Activated naive CD4-positive, alpha-beta T cell treated with anti-CD3 and anti-CD28 coated beads for 36 hours (primary cell): ENCODE results near the gene SGK1. TPM values are rescaled to one million over a fixed set of nuclear protein-coding genes. Genes with fewer than 3 reads are reported as not detected.

Experiments used
- CTCF ChIA-PET: fragments of 350-600 bp; sonication (Branson Sonifier 250); formaldehyde crosslinking; loops from one replicate; lab custom pipeline; 2021; ENCODE audit warnings: antibody characterized with exemption; lab: Charles Lee
- DNase-seq: peaks from one replicate; pipeline ENCODE4 v3.0.0-alpha.2; 2020
- H3K27ac Mint-ChIP-seq: one replicate; pipeline ENCODE4 v1.8.0; 2021; ENCODE audit warnings: mild to moderate bottlenecking, mixed read lengths
- H3K27me3 Mint-ChIP-seq: one replicate; pipeline ENCODE4 v1.8.0; 2021; ENCODE audit warnings: low read depth, mixed read lengths
- H3K36me3 Mint-ChIP-seq: one replicate; pipeline ENCODE4 v1.8.0; 2021; ENCODE audit warnings: low read depth, mixed read lengths
- H3K4me1 Mint-ChIP-seq: one replicate; pipeline ENCODE4 v1.8.0; 2021; ENCODE audit warnings: low read depth, mixed read lengths
- H3K4me3 Mint-ChIP-seq: one replicate; pipeline ENCODE4 v1.8.0; 2021; ENCODE audit warnings: mild to moderate bottlenecking, moderate library complexity, mixed read lengths
- H3K9me3 Mint-ChIP-seq: one replicate; pipeline ENCODE4 v1.8.0; 2021; ENCODE audit warnings: mixed read lengths
- intact Hi-C: fragments of 100-400 bp; cut with micrococcal nuclease; formaldehyde crosslinking; loops from one replicate; pipeline ENCODE4 v1.15.1; 2023
- total RNA-seq, 2 experiments: library from RNA; stranded (reverse); gene quantifications; one replicate each; pipeline ENCODE4 v1.2.3, GENCODE V29; 2021

SGK1 gene
- total RNA-seq, 2 experiments from 2014 or later, result 202 to 208 TPM

DNA sequence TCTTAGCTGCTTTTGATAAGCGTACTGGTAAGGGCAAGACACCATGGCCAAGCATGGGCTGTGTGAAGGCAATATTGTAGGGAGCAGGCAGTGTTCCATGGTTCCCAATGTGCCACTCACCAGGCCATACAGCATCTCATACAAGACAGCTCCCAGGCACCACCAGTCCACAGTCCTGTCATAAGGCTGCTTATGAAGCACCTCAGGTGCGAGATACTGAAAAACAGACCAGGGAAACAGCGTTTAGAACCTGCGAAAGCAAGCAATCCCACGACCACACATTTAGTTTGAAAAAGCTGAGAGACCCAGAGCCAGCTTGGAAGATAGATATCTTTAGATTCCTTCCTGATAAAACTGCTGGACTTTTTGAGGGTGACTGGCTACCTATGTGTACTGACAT lies 146.4 kb downstream of the SGK1 start:
- Mint-ChIP-seq H3K4me3 (peak overlapping the region; percentile 97), H3K27ac (peak overlapping the region; percentile 97), H3K4me1 (peaks cover 46% of the 10 kb centered on the region), H3K27me3 (no peaks in the 10 kb centered on the region), H3K9me3 (no peaks in the 10 kb centered on the region), H3K36me3 (peaks cover 67% of the 10 kb centered on the region)
- intact Hi-C loops, result loop anchor here (5.0 kb wide), 1 partner anchor 219 kb away; the partner anchor contains the start of gene TBPL1
- DNase-seq, result no peak
- CTCF ChIA-PET, result interaction anchor here (0.7 to 2.3 kb wide), 3 partner anchors 14 to 652 kb away, joined by 3 to 10 read pairs (median 8); no protein-coding TSS in a partner anchor

DNA sequence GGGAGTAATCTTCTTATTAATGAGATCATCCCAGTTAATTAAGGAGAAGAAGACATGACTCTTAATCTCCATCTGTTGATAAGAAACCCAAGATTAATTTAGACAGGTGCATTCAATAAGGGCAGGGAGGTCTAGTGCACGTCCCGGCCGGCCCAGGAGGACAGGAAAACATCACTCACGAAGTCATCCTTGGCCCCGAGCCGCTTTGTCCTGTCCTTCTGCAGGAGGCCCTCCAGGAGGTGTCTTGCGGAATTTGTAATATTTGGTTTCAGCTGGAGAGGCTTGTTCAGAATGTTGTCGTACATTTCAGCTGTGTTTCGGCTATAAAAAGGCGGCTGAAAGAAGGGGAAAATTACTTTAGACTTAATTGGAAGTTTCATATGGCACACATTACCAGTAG lies 147.1 kb downstream of the SGK1 start:
- no peaks in the 10 kb centered on the region for H3K27me3 Mint-ChIP-seq
- intact Hi-C loops, result loop anchor here (5.0 kb wide), 1 partner anchor 219 kb away; the partner anchor contains the start of gene TBPL1
- peaks cover 64% of the 10 kb centered on the region for H3K36me3 Mint-ChIP-seq
- DNase-seq, result no peak
- CTCF ChIA-PET, result interaction anchor here (1.7 to 2.3 kb wide), 2 partner anchors 13 to 470 kb away, joined by 8 to 10 read pairs; no protein-coding TSS in a partner anchor
- H3K4me1 Mint-ChIP-seq, result peaks cover 42% of the 10 kb centered on the region
- H3K4me3 Mint-ChIP-seq, result peak overlapping the region; percentile 97
- H3K27ac Mint-ChIP-seq, result peak overlapping the region; percentile 97
- no peaks in the 10 kb centered on the region for H3K9me3 Mint-ChIP-seq

DNA sequence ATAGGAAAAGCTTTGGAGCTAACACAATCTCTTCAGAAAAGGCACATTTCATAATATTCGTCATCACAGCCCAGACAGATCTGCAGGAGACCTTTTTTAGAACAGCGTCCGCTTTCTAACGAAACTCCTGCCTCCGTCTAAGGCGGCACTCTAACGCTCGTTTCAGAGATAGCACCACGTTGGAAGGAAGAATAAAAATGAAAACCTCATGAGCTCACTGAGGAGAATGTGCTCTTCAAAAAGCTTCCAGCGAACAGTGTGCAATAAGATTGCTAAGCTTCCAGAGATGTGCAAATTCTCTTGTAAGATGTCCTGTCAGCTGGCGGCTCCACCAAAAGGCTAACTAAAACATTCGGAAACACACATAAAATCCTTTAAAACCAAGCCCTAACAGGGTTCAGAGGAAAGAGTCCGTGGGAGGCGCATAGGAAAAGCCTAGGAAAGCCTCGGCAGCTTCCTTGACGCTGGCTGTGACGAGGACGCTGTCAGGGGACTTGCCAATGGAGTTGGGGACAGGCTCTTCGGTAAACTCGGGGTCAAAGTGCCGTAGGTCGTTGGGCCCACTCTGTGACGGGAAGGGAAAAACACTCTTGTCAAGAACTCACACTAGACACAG lies 147.9 kb downstream of the SGK1 start:
- peak overlapping the region; percentile 70 for H3K27ac Mint-ChIP-seq

DNA sequence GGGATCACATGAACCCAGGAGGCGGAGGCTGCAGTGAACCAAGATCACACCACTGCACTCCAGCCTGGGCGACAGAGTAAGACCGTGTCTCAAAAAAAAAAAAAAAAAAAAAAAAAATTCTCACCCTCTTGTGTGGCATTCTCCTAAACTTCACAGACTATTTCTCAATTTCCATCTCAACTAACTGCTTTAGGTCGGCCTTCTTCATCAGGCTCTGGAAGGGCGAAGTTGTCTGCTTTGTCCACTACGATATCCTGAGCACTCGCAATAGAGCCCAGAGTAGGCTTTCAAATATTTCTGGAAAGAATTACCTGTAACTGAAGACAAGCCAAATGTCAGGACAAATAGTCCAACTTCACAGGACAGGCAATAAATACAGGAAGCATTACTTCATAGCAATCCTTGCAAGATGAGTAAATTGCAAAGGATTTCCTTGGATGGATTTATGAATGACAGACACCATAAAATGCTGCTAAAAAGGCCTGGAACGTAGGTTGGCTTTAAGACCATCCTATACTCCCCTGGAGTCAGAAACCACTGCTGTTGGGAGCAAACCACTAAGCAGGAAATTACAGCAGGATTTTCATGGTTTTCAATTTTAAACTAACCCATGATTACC lies 149.2 kb downstream of the SGK1 start:
- intact Hi-C loops, result no loop called here
- H3K27ac Mint-ChIP-seq, result peak overlapping the region; percentile 0
- peaks cover 52% of the 10 kb centered on the region for H3K36me3 Mint-ChIP-seq
- H3K27me3 Mint-ChIP-seq, result no peaks in the 10 kb centered on the region
- H3K4me3 Mint-ChIP-seq, result peak overlapping the region; percentile 5
- CTCF ChIA-PET, result interaction anchor here (1.3 kb wide), 1 partner anchor 472 kb away, joined by 8 read pairs; no protein-coding TSS in a partner anchor
- H3K4me1 Mint-ChIP-seq, result peaks cover 37% of the 10 kb centered on the region
- DNase-seq, result no peak
- no peaks in the 10 kb centered on the region for H3K9me3 Mint-ChIP-seq

More for the DNA sequence above, 147.9 kb downstream of the SGK1 start:
- no peaks in the 10 kb centered on the region for H3K9me3 Mint-ChIP-seq
- peaks cover 39% of the 10 kb centered on the region for H3K4me1 Mint-ChIP-seq
- H3K27me3 Mint-ChIP-seq, result no peaks in the 10 kb centered on the region
- intact Hi-C loops, result loop anchor here (5.0 kb wide), 1 partner anchor 218 kb away; the partner anchor contains the start of gene TBPL1
- CTCF ChIA-PET, result interaction anchor here (2.3 kb wide), 1 partner anchor 471 kb away, joined by 8 read pairs; no protein-coding TSS in a partner anchor
- no peak for DNase-seq
- H3K36me3 Mint-ChIP-seq, result peaks cover 62% of the 10 kb centered on the region
- H3K4me3 Mint-ChIP-seq, result peak overlapping the region; percentile 97

DNA sequence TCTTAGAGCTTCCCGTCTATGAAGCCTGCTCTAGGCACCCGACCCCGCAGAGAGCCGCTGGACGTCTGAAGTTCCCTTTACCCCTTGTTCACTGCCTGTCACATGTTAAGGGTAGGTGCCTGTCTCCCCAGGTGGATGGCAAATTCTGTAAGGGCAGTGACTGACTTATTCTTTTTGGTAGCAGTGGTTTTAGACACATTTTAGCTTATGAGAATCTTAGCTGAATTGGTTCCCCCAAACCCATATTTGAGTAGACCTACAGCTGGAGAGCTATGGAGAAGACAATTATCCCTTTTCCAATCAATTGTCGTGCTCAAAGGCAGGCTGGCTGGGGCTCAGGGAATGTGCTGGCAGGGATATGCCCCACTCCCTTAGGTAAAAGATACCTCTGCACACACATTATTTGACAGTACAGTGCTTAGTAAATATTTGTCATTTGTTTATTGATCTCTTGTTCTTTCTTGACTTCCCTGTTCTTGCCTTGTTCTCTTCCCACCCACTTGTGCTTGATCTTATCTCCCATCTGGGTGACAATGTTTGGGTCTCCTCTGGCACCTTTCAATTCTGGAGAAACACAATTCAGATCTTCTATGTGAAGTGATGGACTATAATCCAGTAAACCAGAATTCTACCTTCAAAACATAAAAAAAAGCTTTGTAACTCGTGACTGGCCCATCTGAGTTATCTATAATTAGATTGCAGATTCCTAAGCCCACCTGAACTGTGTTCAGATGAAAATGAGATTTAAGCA lies 151.2 kb downstream of the SGK1 start:
- Mint-ChIP-seq H3K4me3 (no peak overlapping the region), H3K36me3 (peaks cover 32% of the 10 kb centered on the region), H3K27me3 (no peaks in the 10 kb centered on the region), H3K9me3 (no peaks in the 10 kb centered on the region), H3K4me1 (peaks cover 22% of the 10 kb centered on the region), H3K27ac (no peak overlapping the region)
- intact Hi-C loops, result no loop called here
- CTCF ChIA-PET, result interaction anchor here (0.8 to 1.6 kb wide), 5 partner anchors 10 to 774 kb away, joined by 3 to 8 read pairs (median 3); no protein-coding TSS in a partner anchor
- no peak for DNase-seq

DNA sequence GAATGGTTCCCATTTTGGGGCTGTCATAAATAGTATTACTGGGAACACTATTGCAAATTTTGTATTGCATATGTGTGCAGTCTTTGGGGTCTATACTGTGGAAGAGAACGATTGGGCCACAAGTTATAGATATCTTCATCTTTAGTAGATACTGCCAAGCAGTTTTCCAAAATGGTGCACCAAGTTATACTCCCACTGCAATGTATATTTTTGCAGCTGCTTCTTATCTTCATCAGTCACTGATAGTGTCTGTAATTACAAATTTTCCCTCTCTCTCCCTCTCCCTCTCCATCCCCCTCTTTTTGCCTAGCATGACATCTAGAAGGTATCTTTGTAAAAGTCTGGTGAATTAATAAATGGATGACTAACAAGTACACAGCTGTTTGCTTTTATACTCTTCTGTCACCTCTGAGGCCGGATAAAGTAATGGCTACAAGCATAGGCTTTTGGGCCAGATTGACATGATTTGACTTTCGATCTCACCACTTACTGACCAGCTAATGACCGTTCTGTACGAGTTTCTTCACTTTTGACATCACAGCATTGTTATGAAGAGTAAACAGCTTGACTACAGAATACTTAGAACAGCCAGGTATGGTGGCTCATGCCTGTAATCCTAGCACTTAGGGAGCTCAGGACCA lies 152.2 kb downstream of the SGK1 start:
- H3K4me1 Mint-ChIP-seq, result peaks cover 16% of the 10 kb centered on the region

DNA sequence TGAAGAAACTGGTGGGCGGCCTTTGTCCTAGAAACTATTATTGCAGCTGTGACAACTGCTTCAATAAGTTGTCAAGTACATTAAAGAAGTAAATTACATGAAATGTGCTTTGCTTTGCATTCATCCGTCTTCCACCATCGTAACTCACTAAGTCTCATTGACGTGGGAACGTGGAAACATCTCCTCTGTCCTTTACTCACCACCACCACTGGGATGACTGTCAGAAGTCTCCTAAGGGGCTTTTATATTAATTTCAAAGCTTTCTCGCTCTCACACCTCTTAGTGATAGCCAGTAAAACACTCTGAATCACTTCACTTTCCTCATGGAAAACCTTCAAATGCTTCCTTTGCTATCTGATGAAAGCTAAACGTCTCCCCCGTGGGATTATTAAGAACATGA lies 153.6 kb downstream of the SGK1 start:
- H3K4me1 Mint-ChIP-seq, result peaks cover 4% of the 10 kb centered on the region
- CTCF ChIA-PET, result interaction anchor here (1.0 to 2.9 kb wide), 2 partner anchors 8 to 10 kb away, joined by 4 to 7 read pairs; no protein-coding TSS in a partner anchor
- H3K4me3 Mint-ChIP-seq, result no peak overlapping the region
- intact Hi-C loops, result no loop called here
- H3K36me3 Mint-ChIP-seq, result peaks cover 10% of the 10 kb centered on the region
- no peak for DNase-seq
- H3K27ac Mint-ChIP-seq, result no peak overlapping the region
- no peaks in the 10 kb centered on the region for H3K27me3 Mint-ChIP-seq
- no peaks in the 10 kb centered on the region for H3K9me3 Mint-ChIP-seq

More for the DNA sequence above, 152.2 kb downstream of the SGK1 start:
- DNase-seq, result no peak
- no peaks in the 10 kb centered on the region for H3K27me3 Mint-ChIP-seq
- H3K27ac Mint-ChIP-seq, result no peak overlapping the region
- intact Hi-C loops, result no loop called here
- H3K9me3 Mint-ChIP-seq, result no peaks in the 10 kb centered on the region
- no peak overlapping the region for H3K4me3 Mint-ChIP-seq
- CTCF ChIA-PET, result interaction anchor here (0.6 to 2.9 kb wide), 6 partner anchors 8 to 659 kb away, joined by 3 to 8 read pairs (median 4); no protein-coding TSS in a partner anchor
- peaks cover 22% of the 10 kb centered on the region for H3K36me3 Mint-ChIP-seq

DNA sequence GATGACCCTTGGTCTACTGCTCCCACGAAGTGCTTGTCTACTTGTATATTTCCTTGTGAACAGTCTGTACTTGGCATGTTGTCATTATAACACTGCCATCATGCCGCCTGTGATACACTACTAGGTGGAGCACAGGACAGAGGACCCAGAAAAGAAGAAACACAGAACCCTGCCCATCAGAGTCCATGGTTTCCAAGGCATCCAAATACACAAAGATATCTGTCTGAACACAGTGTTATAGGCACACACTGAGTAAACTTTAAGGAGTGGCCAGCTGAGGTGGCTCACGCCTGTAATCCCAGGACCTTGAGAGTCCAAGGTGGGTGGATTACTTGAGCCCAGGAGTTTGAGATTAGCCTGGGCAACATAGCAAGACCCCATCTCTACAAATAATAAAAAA lies 155.0 kb downstream of the SGK1 start:
- DNase-seq, result no peak
- intact Hi-C loops, result no loop called here
- no peaks in the 10 kb centered on the region for H3K9me3 Mint-ChIP-seq
- CTCF ChIA-PET, result interaction anchor here (1.0 kb wide), 1 partner anchor 778 kb away, joined by 3 read pairs; no protein-coding TSS in a partner anchor
- H3K27ac Mint-ChIP-seq, result no peak overlapping the region
- H3K36me3 Mint-ChIP-seq, result peaks cover 2% of the 10 kb centered on the region
- no peak overlapping the region for H3K4me3 Mint-ChIP-seq
- H3K27me3 Mint-ChIP-seq, result no peaks in the 10 kb centered on the region
- H3K4me1 Mint-ChIP-seq, result peaks cover 4% of the 10 kb centered on the region

DNA sequence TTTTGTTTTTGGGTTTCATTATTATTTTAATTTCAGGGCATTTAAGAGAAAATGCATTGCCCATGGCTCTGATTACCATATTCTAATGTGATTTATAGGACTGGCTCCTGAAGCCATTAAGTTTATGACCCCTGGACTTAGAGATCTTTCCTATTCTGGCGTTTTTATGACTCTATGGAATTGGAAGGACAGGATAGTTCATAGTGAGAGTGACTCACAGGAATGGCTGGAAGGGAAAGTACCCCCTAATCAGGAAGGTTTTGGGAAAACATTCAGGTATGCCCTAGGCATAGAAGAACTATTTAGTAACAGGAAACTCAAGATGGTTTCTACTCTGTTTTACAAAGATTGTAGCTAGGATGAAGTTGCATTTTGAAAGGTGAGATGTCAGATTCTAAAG lies 156.9 kb downstream of the SGK1 start:
- Mint-ChIP-seq H3K36me3 (no peaks in the 10 kb centered on the region), H3K9me3 (no peaks in the 10 kb centered on the region), H3K4me3 (no peak overlapping the region), H3K27ac (no peak overlapping the region), H3K27me3 (no peaks in the 10 kb centered on the region), H3K4me1 (peaks cover 4% of the 10 kb centered on the region)
- intact Hi-C loops, result no loop called here
- DNase-seq, result no peak
- CTCF ChIA-PET, result no interaction called here

DNA sequence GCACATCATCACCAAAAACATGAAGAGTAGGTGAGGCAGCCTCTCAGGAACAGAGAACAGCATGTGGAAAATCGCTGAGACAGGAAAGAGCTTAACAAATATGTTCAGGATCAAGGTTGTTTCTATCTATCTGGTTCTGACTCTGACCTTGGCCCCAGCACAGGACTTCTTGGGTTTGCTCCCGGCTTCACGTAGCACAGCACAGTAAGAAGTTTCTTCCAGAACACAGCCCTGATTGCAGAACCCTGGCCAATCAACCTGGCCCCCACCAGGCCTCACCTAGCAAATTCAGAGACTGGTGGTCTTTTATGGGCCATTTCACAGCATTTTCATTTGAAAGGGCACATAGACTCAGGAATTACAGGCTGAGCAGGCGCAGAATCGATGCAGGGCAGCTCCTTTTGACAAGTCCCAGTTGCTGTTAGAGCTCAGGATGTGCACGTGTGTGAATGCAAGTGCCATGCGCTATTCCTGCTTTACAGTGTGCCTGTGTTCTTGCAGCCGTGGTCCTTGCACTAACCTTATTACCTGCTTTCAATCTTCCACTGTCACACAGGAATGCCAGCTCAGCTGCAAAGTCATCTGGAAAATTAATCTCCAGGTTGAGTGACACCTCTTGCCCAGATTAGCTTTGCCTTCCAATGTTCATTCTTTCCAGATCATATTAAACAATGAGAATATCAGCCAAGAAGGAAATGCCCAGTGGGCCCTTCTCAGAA lies 165.0 kb downstream of the SGK1 start:
- H3K27ac Mint-ChIP-seq, result no peak overlapping the region
- H3K4me3 Mint-ChIP-seq, result no peak overlapping the region
- H3K4me1 Mint-ChIP-seq, result no peaks in the 10 kb centered on the region
- intact Hi-C loops, result loop anchor here (10.0 kb wide), 1 partner anchor 1272 kb away; no protein-coding TSS in a partner anchor
- no peak for DNase-seq
- H3K9me3 Mint-ChIP-seq, result no peaks in the 10 kb centered on the region
- H3K27me3 Mint-ChIP-seq, result no peaks in the 10 kb centered on the region
- CTCF ChIA-PET, result interaction anchor here (0.7 to 1.7 kb wide), 4 partner anchors 14 to 787 kb away, joined by 3 to 7 read pairs (median 6); no protein-coding TSS in a partner anchor
- H3K36me3 Mint-ChIP-seq, result no peaks in the 10 kb centered on the region

DNA sequence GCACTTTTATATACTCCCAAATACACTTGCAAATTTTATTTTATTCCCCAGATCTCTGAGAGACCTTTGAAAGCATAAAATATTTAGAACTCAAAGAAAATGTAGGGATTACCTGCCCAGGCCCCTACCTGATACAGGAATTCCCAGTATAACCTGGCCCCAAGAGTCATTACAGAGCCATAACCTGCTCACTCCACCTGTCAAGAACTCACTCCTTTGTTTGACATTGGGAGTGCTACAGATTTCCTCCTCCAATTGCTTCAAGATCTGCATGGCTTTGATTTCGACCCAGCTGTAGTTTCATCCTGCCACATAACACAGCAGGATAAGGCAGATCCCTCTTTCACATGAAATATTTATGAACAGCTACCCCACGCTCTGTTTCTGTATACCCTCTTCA lies 169.3 kb downstream of the SGK1 start:
- no peak overlapping the region for H3K4me3 Mint-ChIP-seq
- DNase-seq, result no peak
- CTCF ChIA-PET, result interaction anchor here (0.8 to 2.6 kb wide), 7 partner anchors 9 to 676 kb away, joined by 3 to 7 read pairs (median 3); no protein-coding TSS in a partner anchor
- no peaks in the 10 kb centered on the region for H3K27me3 Mint-ChIP-seq
- no peaks in the 10 kb centered on the region for H3K9me3 Mint-ChIP-seq
- peaks cover 2% of the 10 kb centered on the region for H3K4me1 Mint-ChIP-seq
- no peak overlapping the region for H3K27ac Mint-ChIP-seq
- intact Hi-C loops, result no loop called here
- no peaks in the 10 kb centered on the region for H3K36me3 Mint-ChIP-seq
